GM12878 (cell line): ENCODE data around the gene TEX12. TPM values are rescaled to one million over a fixed set of nuclear protein-coding genes. Genes with fewer than 3 reads are reported as not detected.

ENCODE experiments used
- ATAC-seq: fragments of 200-7000 bp; cut with Tn5 transposase; 3 replicates; pipeline ENCODE4 v1.9.1; 2020; ENCODE audit warnings: mild to moderate bottlenecking, moderate library complexity
- BruUV-seq: library from RNA; stranded (reverse); fragments of 400-500 nt; replicated peaks from 2 replicates; lab custom pipeline; 2021; lab: Mats Ljungman, UMichigan
- CTCF ChIA-PET: fragments of 300-600 bp; sonication (Branson Sonifier 250); formaldehyde crosslinking; extraction: SDS; loops from one replicate; lab custom pipeline; 2021; ENCODE audit warnings: inconsistent platforms; lab: Yijun Ruan, JAX
- POLR2A ChIA-PET: fragments of 350-600 bp; formaldehyde crosslinking; extraction: SDS; loops from one replicate; lab custom pipeline; 2021; ENCODE audit warnings: inconsistent platforms; lab: Charles Lee
- RAD21 ChIA-PET: fragments of 300-600 bp; sonication (Branson Sonifier 250); formaldehyde crosslinking; loops from one replicate; lab custom pipeline; 2023; ENCODE audit warnings: antibody characterized with exemption; ENCODE audit not compliant: unreplicated experiment; lab: Charles Lee
- SMC1A ChIA-PET: fragments of 300-600 bp; sonication (Branson Sonifier 250); formaldehyde crosslinking; loops from one replicate; lab custom pipeline; 2023; ENCODE audit not compliant: unreplicated experiment, uncharacterized antibody; lab: Charles Lee
- DNase-seq: peaks from one replicate; pipeline ENCODE4 v3.0.0-alpha.2; 2011; ENCODE audit warnings: low read depth, low spot score
- FAIRE-seq: peaks from 3 replicates; lab custom pipeline; 2011; peaks lifted over from hg19 to GRCh38; lab: Jason Lieb, UNC
- H2AFZ ChIP-seq: 2 replicates; pipeline ENCODE4 v1.6.0; 2011; ENCODE audit warnings: low read depth, low read length, control low read depth; ENCODE audit not compliant: control insufficient read depth
- H3K27ac ChIP-seq: 2 replicates; pipeline ENCODE4 v1.5.1; 2011; ENCODE audit warnings: control low read depth; ENCODE audit not compliant: control insufficient read depth, insufficient read depth
- H3K27me3 ChIP-seq, 2 experiments: replicated peaks in 1 of 2; 2 replicates each; pipeline versions ENCODE4 v1.6.0 to v1.6.1; 2011; ENCODE audit warnings: low read length in 1 of 2; ENCODE audit not compliant: control insufficient read depth in 2 of 2, insufficient read depth in 2 of 2
- H3K36me3 ChIP-seq, 2 experiments: 2 replicates each; pipeline ENCODE4 v1.5.1; 2011; ENCODE audit warnings: low read length in 1 of 2; ENCODE audit not compliant: control insufficient read depth in 2 of 2, insufficient read depth in 2 of 2
- H3K4me1 ChIP-seq: 2 replicates; pipeline ENCODE4 v1.6.1; 2011; ENCODE audit warnings: mild to moderate bottlenecking, low read length, moderate library complexity, mixed read lengths; ENCODE audit not compliant: control insufficient read depth, insufficient read depth
- H3K4me2 ChIP-seq: 2 replicates; pipeline ENCODE4 v1.6.0; 2011; ENCODE audit warnings: control low read depth; ENCODE audit not compliant: control insufficient read depth, insufficient read depth
- H3K4me3 ChIP-seq: fragments of 200-600 bp; sonication (generic); 2 replicates; pipeline ENCODE4 v1.5.1; 2016
- H3K79me2 ChIP-seq: 2 replicates; pipeline ENCODE4 v1.6.0; 2011; ENCODE audit warnings: low read length; ENCODE audit not compliant: control insufficient read depth, insufficient read depth
- H3K9ac ChIP-seq: 2 replicates; pipeline ENCODE4 v1.8.0; 2011; ENCODE audit warnings: low read length, control low read depth, mixed read lengths; ENCODE audit not compliant: control insufficient read depth, insufficient read depth
- H3K9me3 ChIP-seq: replicated peaks from 3 replicates; pipeline ENCODE4 v1.5.1; 2011; ENCODE audit warnings: mild to moderate bottlenecking, low read length; ENCODE audit not compliant: control insufficient read depth, insufficient read depth
- H4K20me1 ChIP-seq: 2 replicates; pipeline ENCODE4 v1.6.0; 2011; ENCODE audit not compliant: control insufficient read depth, insufficient read depth
- MTA2 ChIP-seq: fragments of 450-650 bp; IDR thresholded peaks from 2 replicates; pipeline ENCODE4 v1.6.1; 2016; ENCODE audit warnings: low read depth, mild to moderate bottlenecking, moderate library complexity
- NFYA ChIP-seq: IDR thresholded peaks from 2 replicates; pipeline ENCODE4 v1.6.1; 2011; ENCODE audit warnings: low read depth, mild to moderate bottlenecking, low read length, improper control_type of control experiment, borderline replicate concordance
- NR2F1 ChIP-seq: fragments of 450-650 bp; conservative IDR thresholded peaks from 2 replicates; pipeline ENCODE4 v1.6.1; 2017; ENCODE audit warnings: mild to moderate bottlenecking
- PAX5 ChIP-seq: IDR thresholded peaks from 2 replicates; pipeline ENCODE4 v1.6.1; 2011; ENCODE audit warnings: low read depth, low read length, borderline replicate concordance
- RUNX3 ChIP-seq: IDR thresholded peaks from 2 replicates; pipeline ENCODE4 v1.6.1; 2012; ENCODE audit warnings: low read length, inconsistent platforms
- ZBTB33 ChIP-seq: fragments of 450-650 bp; IDR thresholded peaks from 2 replicates; pipeline ENCODE4 v1.6.1; 2017; ENCODE audit warnings: mild to moderate bottlenecking
- ZNF207 ChIP-seq: fragments of 450-650 bp; IDR thresholded peaks from 2 replicates; pipeline ENCODE4 v1.6.1; 2014; ENCODE audit warnings: antibody characterized with exemption, mild to moderate bottlenecking, borderline replicate concordance
- ZNF384 ChIP-seq: IDR thresholded peaks from 2 replicates; pipeline ENCODE4 v1.6.1; 2012; ENCODE audit warnings: low read depth, mild to moderate bottlenecking, low read length, improper control_type of control experiment, borderline replicate concordance
- WGBS: methylation state at CpG from one replicate; pipeline ENCODE4 v1.1.6; 2016; ENCODE audit warnings: low lambda C conversion rate; ENCODE audit not compliant: insufficient replicate concordance, insufficient coverage; ENCODE audit errors: missing lambda C conversion rate; 5-methylcytosine and 5-hydroxymethylcytosine counted together
- in situ Hi-C: fragments of 300-500 bp; cut with MboI; formaldehyde crosslinking; loops from 9 replicates; pipeline ENCODE4 v1.14.3; 2018; ENCODE audit warnings: mixed read lengths
- intact Hi-C: fragments of 100-400 bp; cut with micrococcal nuclease; formaldehyde crosslinking; loops from one replicate; pipeline ENCODE4 v1.14.2; 2022; ENCODE audit not compliant: unreplicated experiment
- polyA plus RNA-seq, 11 experiments: library from polyadenylated mRNA; depleted of rRNA in 4 of 11; unstranded in 6 of 11; stranded (reverse) in 5 of 11; fragments of >200 nt; fragmentation: Nextera tagmentation in 4 of 11; fragmentation: Illumina TruSeq in 1 of 11; extraction: Ambion mirVana in 4 of 11; extraction: Trizol in 1 of 11; gene quantifications; 1 replicate in 1 of 11; 2 replicates in 10 of 11; pipeline versions ENCODE4 v1.2.1 to v1.2.3, GENCODE V29; 2011 to 2016; ENCODE audit warnings: inconsistent platforms in 2 of 11, missing spikeins in 2 of 11, low read depth in 1 of 11
- total RNA-seq, 4 experiments: library from RNA; depleted of rRNA in 3 of 4; stranded (reverse); fragments of >200 nt in 3 of 4; fragmentation: Illumina TruSeq in 1 of 4; extraction: Trizol in 1 of 4; gene quantifications; 2 replicates each; pipeline versions ENCODE4 v1.2.1 to v1.2.3, GENCODE V29; 2013 to 2021
- TF ChIP-seq, protein P1 (sequence below): IDR thresholded peaks from 2 replicates; pipeline ENCODE4 v1.6.1; 2011; ENCODE audit warnings: mild to moderate bottlenecking, low read depth, low read length, moderate library complexity; ENCODE audit not compliant: insufficient replicate concordance
- TF ChIP-seq, protein P2 (sequence below): IDR thresholded peaks from 2 replicates; pipeline ENCODE4 v1.6.1; 2011; ENCODE audit warnings: borderline replicate concordance, low read depth, mild to moderate bottlenecking, moderate library complexity, mixed read lengths, low read length; ENCODE audit not compliant: insufficient read depth; ENCODE audit errors: extremely low read length
- TF ChIP-seq, protein P3 (sequence below): fragments of 450-650 bp; IDR thresholded peaks from 2 replicates; pipeline ENCODE4 v1.6.1; 2014; ENCODE audit warnings: mild to moderate bottlenecking

Gene TEX12
- total and polyA plus RNA-seq, 10 of the 15 experiments (the other 5 are each of a cell fraction or from before 2014, with no cell fraction given), result 0.11 to 1.3 (median 0.40) TPM; not detected in 2

- H3K36me3 ChIP-seq, result no peaks in the 10 kb centered on the region
- no peaks in the 10 kb centered on the region for H4K20me1 ChIP-seq
- no peaks in the 10 kb centered on the region for H3K79me2 ChIP-seq
- CTCF ChIA-PET, result interaction anchor here (0.8 to 1.3 kb wide), 2 partner anchors 10 to 68 kb away, joined by 3 to 12 read pairs; no protein-coding TSS in a partner anchor
- 46% methylated on average over 2 of the region's 2 CpGs for WGBS
- in situ Hi-C loops, result no loop called here
- H3K4me1 ChIP-seq, result no peaks in the 10 kb centered on the region
- no peak overlapping the region for H3K27ac ChIP-seq
- no peak overlapping the region for H3K4me2 ChIP-seq
- ATAC-seq, result no peak; the same call in 2 of the 3 replicates
- no peak overlapping the region for H2AFZ ChIP-seq
- H3K9ac ChIP-seq, result no peak overlapping the region
- DNase-seq, result no peak
- no peaks in the 10 kb centered on the region for H3K9me3 ChIP-seq
- TF ChIP-seq RUNX3 (peak; percentile 55), ZNF207 (no peak)
- TF ChIP-seq, all 136 proteins: peak for 1
- no peak overlapping the region for H3K4me3 ChIP-seq
- SMC1A ChIA-PET, result interaction anchor here (0.5 to 1.1 kb wide), 2 partner anchors 68 to 69 kb away, joined by 4 read pairs; no protein-coding TSS in a partner anchor
- intact Hi-C loops, result loop anchor here (10.0 kb wide), 1 partner anchor 1323 kb away; no protein-coding TSS in a partner anchor
- FAIRE-seq, result no peak
- POLR2A ChIA-PET, result no interaction called here
- H3K27me3 ChIP-seq, result no peaks in the 10 kb centered on the region
- RAD21 ChIA-PET, result interaction anchor here (1.0 kb wide), 1 partner anchor 10 kb away, joined by 3 read pairs; no protein-coding TSS in a partner anchor
- BruUV-seq, result no TSS peak
Measured at GRCh38 chr11:112211536-112211935, 44.4 kb downstream of the TEX12 start.

DNA sequence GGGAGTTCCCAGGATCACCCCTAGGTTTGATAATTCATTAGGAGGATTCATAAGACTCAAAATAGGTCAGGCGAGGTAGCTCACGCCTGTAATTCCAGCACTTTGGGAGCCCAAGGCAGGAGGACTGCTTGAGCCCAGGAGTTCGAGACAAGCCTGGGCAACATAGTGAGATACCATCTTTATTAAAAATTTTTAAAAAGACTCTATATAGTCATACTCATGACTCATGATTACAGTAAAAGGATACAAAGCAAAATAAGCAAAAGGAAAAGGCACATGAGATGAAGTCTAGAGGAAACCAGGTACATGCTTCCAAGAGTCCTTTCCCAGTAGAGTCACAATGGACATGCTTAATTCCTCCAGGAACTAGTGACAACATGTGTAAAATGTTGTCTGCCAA is 45.1 kb downstream of the TEX12 start:
- no peak for DNase-seq
- BruUV-seq, result no TSS peak
- no peaks in the 10 kb centered on the region for H4K20me1 ChIP-seq
- H3K4me3 ChIP-seq, result no peak overlapping the region
- ChIA-PET CTCF (interaction anchor here (1.3 kb wide), 1 partner anchor 68 kb away, joined by 12 read pairs; no protein-coding TSS in a partner anchor), SMC1A (interaction anchor here (0.5 to 1.1 kb wide), 2 partner anchors 67 to 68 kb away, joined by 4 read pairs; no protein-coding TSS in a partner anchor), POLR2A (no interaction called here), RAD21 (interaction anchor here (1.0 kb wide), 1 partner anchor 9 kb away, joined by 3 read pairs; no protein-coding TSS in a partner anchor)
- H3K9me3 ChIP-seq, result no peaks in the 10 kb centered on the region
- no peak overlapping the region for H3K4me2 ChIP-seq
- H3K27ac ChIP-seq, result no peak overlapping the region
- ATAC-seq, result no peak
- 63% methylated on average over 3 of the region's 3 CpGs for WGBS
- H3K9ac ChIP-seq, result no peak overlapping the region
- H3K79me2 ChIP-seq, result no peaks in the 10 kb centered on the region
- H2AFZ ChIP-seq, result no peak overlapping the region
- FAIRE-seq, result no peak
- in situ Hi-C loops (no loop called here), intact Hi-C loops (loop anchor here (10.0 kb wide), 1 partner anchor 1323 kb away; no protein-coding TSS in a partner anchor)
- H3K27me3 ChIP-seq, result no peaks in the 10 kb centered on the region
- no peaks in the 10 kb centered on the region for H3K4me1 ChIP-seq
- H3K36me3 ChIP-seq, result no peaks in the 10 kb centered on the region
- TF ChIP-seq ZBTB33 (no peak), NFYA (no peak), ZNF384 (no peak), NR2F1 (no peak), PAX5 (no peak), MTA2 (no peak)
- TF ChIP-seq, protein P1, sequence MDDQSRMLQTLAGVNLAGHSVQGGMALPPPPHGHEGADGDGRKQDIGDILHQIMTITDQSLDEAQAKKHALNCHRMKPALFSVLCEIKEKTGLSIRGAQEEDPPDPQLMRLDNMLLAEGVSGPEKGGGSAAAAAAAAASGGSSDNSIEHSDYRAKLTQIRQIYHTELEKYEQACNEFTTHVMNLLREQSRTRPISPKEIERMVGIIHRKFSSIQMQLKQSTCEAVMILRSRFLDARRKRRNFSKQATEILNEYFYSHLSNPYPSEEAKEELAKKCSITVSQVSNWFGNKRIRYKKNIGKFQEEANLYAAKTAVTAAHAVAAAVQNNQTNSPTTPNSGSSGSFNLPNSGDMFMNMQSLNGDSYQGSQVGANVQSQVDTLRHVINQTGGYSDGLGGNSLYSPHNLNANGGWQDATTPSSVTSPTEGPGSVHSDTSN, result no peak
- TF ChIP-seq, protein P2, sequence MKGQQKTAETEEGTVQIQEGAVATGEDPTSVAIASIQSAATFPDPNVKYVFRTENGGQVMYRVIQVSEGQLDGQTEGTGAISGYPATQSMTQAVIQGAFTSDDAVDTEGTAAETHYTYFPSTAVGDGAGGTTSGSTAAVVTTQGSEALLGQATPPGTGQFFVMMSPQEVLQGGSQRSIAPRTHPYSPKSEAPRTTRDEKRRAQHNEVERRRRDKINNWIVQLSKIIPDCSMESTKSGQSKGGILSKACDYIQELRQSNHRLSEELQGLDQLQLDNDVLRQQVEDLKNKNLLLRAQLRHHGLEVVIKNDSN, result no peak
- TF ChIP-seq, protein P3, sequence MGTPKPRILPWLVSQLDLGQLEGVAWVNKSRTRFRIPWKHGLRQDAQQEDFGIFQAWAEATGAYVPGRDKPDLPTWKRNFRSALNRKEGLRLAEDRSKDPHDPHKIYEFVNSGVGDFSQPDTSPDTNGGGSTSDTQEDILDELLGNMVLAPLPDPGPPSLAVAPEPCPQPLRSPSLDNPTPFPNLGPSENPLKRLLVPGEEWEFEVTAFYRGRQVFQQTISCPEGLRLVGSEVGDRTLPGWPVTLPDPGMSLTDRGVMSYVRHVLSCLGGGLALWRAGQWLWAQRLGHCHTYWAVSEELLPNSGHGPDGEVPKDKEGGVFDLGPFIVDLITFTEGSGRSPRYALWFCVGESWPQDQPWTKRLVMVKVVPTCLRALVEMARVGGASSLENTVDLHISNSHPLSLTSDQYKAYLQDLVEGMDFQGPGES, result no peak
